Measurements from ENCODE around the gene ATP6V0C. TPM values are rescaled to one million over a fixed set of nuclear protein-coding genes. Genes with fewer than 3 reads are reported as not detected.
"Not testable (repeated sequence)": the region's sequence is repeated elsewhere in the genome, so short reads cannot be mapped to it uniquely, and the experiment has no call there.

The ATP6V0C gene
- total RNA-seq, 1 experiment from 2014 or later, result 117 TPM

GRCh38 chr16:2527071-2527783 is 13.5 kb downstream of the ATP6V0C start:
- DNase-seq (ENCODE audit: low spot score), result no peak

GRCh38 chr16:2527784-2528100 is 14.0 kb downstream of the ATP6V0C start:
- no peak for DNase-seq (ENCODE audit: low spot score)

- no peak for DNase-seq (ENCODE audit: low spot score)
Measured at GRCh38 chr16:2528161-2529060, 14.7 kb downstream of the ATP6V0C start.

- no peak for DNase-seq (ENCODE audit: low spot score)
Measured at GRCh38 chr16:2529061-2529931, 15.5 kb downstream of the ATP6V0C start.

GRCh38 chr16:2529961-2530628 is 16.3 kb downstream of the ATP6V0C start:
- DNase-seq (ENCODE audit: low spot score), result no peak

- DNase-seq (ENCODE audit: low spot score), result no peak
Measured at GRCh38 chr16:2530629-2531318, 17.0 kb downstream of the ATP6V0C start.

- DNase-seq (ENCODE audit: low spot score), result no peak
Measured at GRCh38 chr16:2531371-2531695, 17.6 kb downstream of the ATP6V0C start, which contains the start of gene CEMP1. Gene CEMP1, minus strand, starts transcription at chr16:2531408. Its CDS starts 335 bp downstream, at chr16:2531073.

- DNase-seq (ENCODE audit: low spot score), result peak; percentile 95
Measured at GRCh38 chr16:2531696-2532493, 18.1 kb downstream of the ATP6V0C start.

GRCh38 chr16:2532494-2533141 is 18.9 kb downstream of the ATP6V0C start:
- DNase-seq (ENCODE audit: low spot score), result peak; percentile 79

GRCh38 chr16:2533142-2533755 is 19.5 kb downstream of the ATP6V0C start:
- DNase-seq (ENCODE audit: low spot score), result peak; percentile 0

GRCh38 chr16:2533912-2534311 is 20.2 kb downstream of the ATP6V0C start:
- no peak for DNase-seq (ENCODE audit: low spot score)

- DNase-seq (ENCODE audit: low spot score), result not testable (repeated sequence)
Measured at GRCh38 chr16:2534335-2534734, 20.6 kb downstream of the ATP6V0C start.

- peak; percentile 0 for DNase-seq (ENCODE audit: low spot score)
Measured at GRCh38 chr16:2535625-2536013, 21.9 kb downstream of the ATP6V0C start.

- peak; percentile 94 for DNase-seq (ENCODE audit: low spot score)
Measured at GRCh38 chr16:2537451-2538379, 24.0 kb downstream of the ATP6V0C start, which contains the start of gene PDPK1. Gene PDPK1, plus strand, starts transcription at chr16:2538021. Its CDS starts 92 bp downstream, at chr16:2538113.

- DNase-seq (ENCODE audit: low spot score), result not testable (repeated sequence)
Measured at GRCh38 chr16:2539192-2539844, 25.6 kb downstream of the ATP6V0C start.

- peak; percentile 30 for DNase-seq (ENCODE audit: low spot score)
Measured at GRCh38 chr16:2539845-2540458, 26.2 kb downstream of the ATP6V0C start.

- not testable (repeated sequence) for DNase-seq (ENCODE audit: low spot score)
Measured at GRCh38 chr16:2540912-2541311, 27.2 kb downstream of the ATP6V0C start.
